GM19463 (cell line): ENCODE measurements around the gene GNA12.
A peak's percentile ranks its signal among the peaks of the same experiment; 100 is the strongest.
"Not testable (repeated sequence)": the region's sequence is repeated elsewhere in the genome, so short reads cannot be mapped to it uniquely, and the experiment has no call there.

Experiments used
- ATAC-seq: cut with Tn5 transposase; IDR thresholded peaks from one replicate; pipeline ENCODE4 v1.9.1; 2021; ENCODE audit warnings: mild to moderate bottlenecking, moderate library complexity; ENCODE audit not compliant: unreplicated experiment

Gene GNA12

GRCh38 chr7:2701832-2702593 is 142.1 kb downstream of the GNA12 start:
- ATAC-seq: no peak

- no peak for ATAC-seq
Observed at GRCh38 chr7:2701424-2701823, 142.7 kb downstream of the GNA12 start.

DNA sequence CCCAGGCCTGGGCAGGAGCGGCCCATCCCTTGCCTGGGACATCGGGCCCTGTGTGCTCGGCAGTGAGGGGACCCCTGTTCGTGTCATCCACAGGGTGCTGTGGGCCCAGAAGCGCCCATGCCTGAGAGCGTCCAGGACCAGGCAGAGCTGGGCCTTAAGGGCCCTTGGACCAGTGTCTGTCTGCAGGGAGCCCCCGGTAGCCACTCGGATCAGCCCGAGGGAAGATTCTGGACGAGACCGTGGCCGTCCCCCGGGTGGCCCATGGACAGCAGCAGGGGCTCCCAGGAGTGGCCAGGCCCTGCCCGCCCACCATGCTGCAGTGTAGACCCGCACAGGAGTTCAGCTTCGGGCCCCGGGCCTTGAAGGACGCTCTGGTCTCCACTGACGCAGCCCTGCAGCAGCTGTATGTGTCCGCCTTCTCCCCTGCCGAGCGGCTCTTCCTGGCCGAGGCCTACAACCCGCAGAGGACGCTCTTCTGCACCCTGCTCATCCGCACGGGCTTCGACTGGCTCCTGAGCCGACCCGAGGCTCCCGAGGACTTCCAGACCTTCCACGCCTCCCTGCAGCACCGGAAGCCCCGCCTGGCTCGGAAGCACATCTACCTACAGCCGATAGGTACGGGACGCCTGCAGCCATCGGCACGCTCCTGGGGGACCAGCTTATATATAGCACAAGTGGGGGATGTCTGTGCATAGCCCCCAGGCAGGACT is 143.8 kb downstream of the GNA12 start:
- no peak for ATAC-seq

DNA sequence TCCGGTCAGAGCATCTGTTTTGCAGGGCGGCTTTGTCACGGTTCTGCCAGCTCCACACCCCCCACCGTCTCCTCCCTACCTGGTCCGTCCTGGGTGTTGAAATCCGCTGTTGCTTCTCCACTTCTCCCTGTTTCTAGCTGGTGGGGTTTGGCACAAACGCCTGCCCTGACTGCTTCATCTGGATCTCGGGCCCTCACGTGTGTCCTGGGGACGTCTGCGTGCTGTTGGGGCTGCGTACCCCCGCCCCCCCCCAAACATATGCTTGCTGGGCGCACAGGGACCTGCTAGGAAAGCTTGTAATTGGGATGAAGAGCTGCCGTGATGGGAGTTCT is 144.9 kb downstream of the GNA12 start:
- ATAC-seq: no peak

DNA sequence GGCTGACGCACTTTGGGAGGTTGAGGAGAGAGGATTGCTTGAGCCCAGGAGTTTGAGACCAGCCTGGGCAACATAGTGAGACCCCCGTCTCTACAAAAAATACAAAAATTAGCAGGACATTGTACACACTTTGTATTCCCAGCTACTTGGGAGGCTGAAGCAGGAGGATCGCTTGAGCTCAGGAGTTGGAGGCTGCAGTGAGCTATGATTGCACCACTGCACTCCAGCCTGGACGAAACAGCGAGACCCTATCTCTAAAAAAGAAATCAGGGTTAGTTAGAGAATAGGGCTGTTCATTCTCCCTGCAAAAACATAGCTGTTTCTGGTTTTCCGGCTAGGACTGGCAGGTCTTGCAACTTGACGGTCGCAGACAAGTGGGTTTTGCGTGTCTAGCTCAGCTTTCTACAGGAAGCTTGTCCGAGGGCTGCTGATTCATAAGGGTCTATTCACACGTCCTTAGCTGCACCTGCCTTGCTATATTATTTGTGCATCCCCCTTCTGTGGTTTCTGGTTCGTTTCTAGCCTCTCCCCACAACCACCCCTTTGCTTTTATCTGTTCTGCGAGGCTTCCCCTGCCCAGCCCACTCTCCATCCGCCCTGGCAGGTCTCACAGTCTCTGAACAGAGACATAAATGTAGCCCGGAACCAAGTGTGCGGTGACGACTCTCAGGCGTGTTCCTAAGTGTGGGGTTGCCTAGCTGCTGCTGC is 145.4 kb downstream of the GNA12 start:
- peak; percentile 96 for ATAC-seq

DNA sequence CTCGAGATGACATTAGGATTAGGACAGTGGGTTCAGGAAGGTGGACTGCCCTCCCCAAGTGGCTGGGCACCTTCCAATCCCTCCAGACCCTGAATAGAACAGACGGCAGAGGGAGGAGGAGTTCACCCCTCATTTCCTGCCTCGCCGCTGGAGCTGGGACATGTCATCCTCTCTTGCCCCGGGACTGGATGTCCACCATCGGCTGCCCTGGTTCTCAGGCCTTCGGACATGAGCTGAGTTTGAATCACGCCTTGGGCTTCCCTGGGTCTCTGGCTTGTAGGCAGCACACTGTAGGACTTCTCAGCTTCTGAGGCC is 150.0 kb downstream of the GNA12 start:
- not testable (repeated sequence) for ATAC-seq

DNA sequence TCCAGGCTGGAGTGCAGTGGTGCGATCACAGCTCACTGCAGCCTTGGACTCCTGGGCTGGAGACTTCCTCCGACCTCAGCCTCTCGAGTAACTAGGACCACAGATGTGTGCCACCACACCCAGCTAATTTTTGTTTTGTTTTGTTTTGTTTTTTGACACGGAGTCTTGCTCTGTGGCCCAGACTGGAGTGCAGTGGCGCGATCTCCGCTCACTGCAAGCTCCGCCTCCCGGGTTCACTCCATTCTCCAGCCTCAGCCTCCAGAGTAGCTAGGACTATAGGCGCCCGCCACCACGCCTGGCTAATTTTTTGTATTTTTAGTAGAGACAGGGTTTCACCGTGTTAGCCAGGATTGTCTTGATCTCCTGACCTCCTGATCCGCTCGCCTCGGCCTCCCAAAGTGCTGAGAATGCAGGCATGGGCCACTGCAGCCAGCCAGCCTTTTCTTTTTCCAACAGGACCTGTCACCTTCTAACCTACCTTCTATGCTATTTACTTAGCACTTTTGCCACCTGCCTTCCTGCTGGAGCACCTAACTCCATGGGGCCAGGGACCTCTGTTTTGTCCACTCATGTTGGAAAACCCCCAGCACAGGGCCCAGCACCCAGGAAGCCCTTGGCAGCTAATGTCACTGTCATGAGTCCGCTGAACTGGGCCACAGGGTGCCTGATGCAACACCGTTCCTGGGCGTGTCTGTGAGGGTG is 150.5 kb downstream of the GNA12 start:
- ATAC-seq: not testable (repeated sequence)

DNA sequence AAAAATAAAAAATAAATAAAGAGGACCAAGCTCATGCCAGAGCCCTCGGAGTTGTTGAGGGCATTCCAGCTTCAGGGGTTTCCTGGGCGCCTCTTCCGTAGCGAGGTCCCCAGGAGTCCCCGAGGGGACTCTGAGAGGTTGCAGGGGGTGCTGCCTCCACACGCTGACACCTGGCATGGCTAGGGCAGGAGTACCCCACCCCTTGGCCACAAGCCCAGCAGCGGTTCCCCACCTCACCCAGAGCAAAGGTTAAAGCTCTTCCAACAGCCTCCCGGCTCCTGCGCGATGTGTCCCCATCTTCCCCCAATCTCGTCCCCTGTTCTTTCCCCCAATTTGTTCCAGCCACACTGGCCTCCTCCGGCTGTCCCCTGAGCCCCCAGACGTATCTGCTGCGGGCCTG is 151.6 kb downstream of the GNA12 start:
- no peak for ATAC-seq

- ATAC-seq: not testable (repeated sequence)
Observed at GRCh38 chr7:2691932-2692439, 152.1 kb downstream of the GNA12 start.

DNA sequence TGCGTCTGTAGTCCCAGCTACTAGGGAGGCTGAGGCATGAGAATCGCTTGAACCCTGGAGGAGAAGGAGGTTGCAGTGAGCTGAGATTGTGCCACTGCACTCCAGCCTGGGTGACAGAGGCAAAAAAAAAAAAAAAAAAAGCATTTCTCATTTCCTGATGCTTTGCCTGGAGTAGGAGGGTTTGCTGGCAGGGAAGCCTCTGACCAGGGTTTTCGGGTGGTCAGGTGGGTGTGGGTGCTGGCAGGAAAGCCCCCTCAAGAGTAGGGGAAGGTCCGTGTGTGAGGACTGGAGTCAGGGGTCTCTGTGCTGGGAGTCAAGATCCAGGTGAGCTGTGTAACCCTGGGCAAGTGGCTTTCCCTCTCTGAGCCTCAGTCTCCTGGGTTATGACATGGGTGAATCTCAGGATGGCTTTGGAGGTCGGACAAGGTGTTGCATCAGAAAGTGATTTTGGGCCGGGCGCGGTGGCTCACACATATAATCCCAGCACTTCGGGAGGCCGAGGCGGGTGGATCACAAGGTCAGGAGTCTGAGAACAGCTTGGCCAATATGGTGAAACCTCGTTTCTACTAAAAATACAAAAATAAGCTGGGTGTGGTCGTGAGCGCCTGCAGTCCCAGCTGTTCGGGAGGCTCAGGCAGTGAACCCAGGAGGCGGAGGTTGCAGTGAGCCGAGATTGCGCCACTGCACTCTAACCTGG is 152.9 kb downstream of the GNA12 start:
- ATAC-seq: no peak

GRCh38 chr7:2689951-2690705 is 154.0 kb downstream of the GNA12 start:
- no peak for ATAC-seq

- no peak for ATAC-seq
Observed at GRCh38 chr7:2689343-2689847, 154.7 kb downstream of the GNA12 start.

DNA sequence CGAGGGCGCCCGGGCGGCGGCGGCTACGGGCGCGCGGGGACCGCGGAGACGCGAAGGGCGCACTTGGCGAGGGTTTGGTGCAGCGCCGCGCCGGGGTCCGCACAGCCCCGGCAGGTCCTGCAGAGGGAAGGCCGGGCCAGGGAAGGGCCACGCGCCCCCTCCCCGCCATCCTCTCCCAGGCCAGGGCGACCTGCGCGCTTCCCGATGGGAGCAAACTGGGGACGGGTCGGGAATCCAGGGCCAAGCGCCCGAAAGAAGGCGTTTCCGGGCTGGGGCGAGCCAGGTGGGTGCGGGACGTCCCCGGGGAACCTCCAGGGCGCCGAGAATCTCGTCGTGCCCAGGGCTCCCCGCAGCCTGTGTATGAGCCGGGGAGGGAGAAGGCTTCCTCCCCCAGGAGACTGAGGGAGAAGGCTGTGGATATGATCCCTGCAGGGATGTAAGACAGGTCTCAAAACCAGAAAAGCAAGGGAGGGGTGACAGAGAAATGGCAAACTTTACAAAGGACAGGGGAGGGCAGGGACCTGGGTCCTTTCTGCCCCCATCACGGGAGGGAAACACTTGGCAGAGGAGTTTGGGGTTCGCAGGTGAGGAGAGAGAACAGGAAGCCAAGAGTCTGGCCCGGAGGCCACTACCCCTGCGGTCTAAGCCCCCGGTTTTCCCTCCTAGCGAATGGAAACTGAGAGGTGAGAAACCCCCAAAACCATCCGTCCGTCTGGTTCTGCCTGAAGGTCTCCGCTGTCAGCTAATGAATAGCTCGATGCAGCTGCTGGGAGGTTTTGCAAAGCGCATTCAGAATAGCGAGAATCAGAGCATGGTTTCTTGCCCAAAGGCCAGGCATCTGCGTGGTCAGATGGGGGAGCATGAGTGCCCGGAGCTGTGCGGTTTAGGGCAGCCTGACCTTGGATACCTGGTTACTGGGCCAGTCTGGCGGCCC is 155.4 kb downstream of the GNA12 start:
- ATAC-seq: peak; percentile 74

GRCh38 chr7:2687881-2688318 is 156.2 kb downstream of the GNA12 start, which contains the start of gene AMZ1:
TSS of gene AMZ1 (plus strand) at chr7:2688202. CDS start at chr7:2700452, 12,250 bp downstream.
- no peak for ATAC-seq

GRCh38 chr7:2687338-2687869 is 156.7 kb downstream of the GNA12 start:
- ATAC-seq: no peak

DNA sequence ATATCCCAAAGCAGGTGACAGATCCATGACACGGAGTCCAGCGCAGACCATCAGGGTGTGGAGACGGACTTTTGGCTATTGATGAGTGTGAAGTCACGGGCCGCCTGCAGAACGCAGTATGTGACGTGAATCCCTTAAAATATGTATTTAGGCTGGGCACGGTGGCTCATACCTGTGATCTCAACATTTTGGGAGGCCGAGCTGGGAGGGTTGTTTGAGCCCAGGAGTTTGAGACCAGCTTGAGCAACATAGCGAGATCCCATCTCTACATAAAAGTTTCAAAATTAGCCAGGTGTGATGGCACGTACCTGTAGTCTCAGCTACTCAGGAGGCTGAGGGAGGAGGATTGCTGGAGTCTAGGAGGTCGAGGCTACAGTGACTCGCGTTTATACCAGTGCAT is 158.0 kb downstream of the GNA12 start:
- ATAC-seq: no peak

DNA sequence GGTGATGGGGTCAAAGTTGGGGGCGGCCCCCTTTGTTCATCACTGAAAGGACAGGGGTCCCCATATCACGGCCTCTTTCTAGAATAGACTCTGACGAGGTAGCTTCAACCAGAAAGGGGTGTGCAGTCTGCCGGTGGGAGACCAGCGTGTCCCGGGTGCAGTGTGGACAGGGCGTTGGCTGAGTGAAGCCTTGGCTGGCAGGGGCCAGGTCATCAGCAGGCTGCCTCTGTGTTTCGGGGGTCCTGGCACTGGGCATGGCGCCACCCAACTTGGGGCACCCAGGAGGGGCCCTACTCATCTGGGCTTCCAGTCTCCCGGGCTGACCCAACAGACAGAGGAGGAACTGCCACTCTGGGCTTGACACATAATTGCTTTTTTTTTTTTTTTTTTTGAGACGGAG is 159.6 kb downstream of the GNA12 start:
- ATAC-seq: no peak
